ENCODE measurements around the gene LCOR. TPM values are rescaled to one million over a fixed set of nuclear protein-coding genes. Genes with fewer than 3 reads are reported as not detected.

Gene LCOR
- total and polyA plus RNA-seq, 2 of the 4 experiments (the other 2 are of a cell fraction), result 3.7 to 36.9 TPM

GRCh38 chr10:96958071-96958470 is 126.0 kb downstream of the LCOR start:
- intact Hi-C loops (cut with micrococcal nuclease) (loop anchor here (5.0 kb wide), 1 partner anchor 116 kb away; no protein-coding TSS in a partner anchor), dilution Hi-C loops (cut with HindIII; ENCODE audit: low sequenced_read_pairs, unreplicated experiment) (no loop called here), in situ Hi-C loops (cut with MboI; ENCODE audit: low sequenced_read_pairs) (no loop called here)
- Histone ChIP-seq H3K9me1 (ENCODE audit: insufficient read depth, low read length) (peaks cover 6% of the 10 kb centered on the region; the same call in 1 of the 2 replicates), H3K36me3 (ENCODE audit: control insufficient read depth, insufficient read depth, low read length) (peaks cover 14% of the 10 kb centered on the region), H2BK5ac (ENCODE audit: low read depth, low read length, poor library complexity, severe bottlenecking) (no peak overlapping the region), H3K9me3 (ENCODE audit: control insufficient read depth, insufficient read depth, low read length) (no peaks in the 10 kb centered on the region), H3K9ac (ENCODE audit: low read depth, low read length) (no peak overlapping the region), H3K18ac (ENCODE audit: low read depth, low read length) (no peak overlapping the region), H2AK9ac (replicated peaks; ENCODE audit: low read depth, low read length, poor library complexity) (no peak overlapping the region), H4K91ac (ENCODE audit: insufficient read depth, low read depth, low read length) (no peak overlapping the region), H3K27me3 (ENCODE audit: control insufficient read depth, insufficient read depth, low read length) (no peaks in the 10 kb centered on the region), H2BK120ac (ENCODE audit: low read depth, low read length) (no peak overlapping the region), H4K20me1 (ENCODE audit: insufficient read depth, low read length) (peaks cover 3% of the 10 kb centered on the region; the same call in 1 of the 2 replicates), H3K27ac (ENCODE audit: insufficient read depth, low read length) (no peak overlapping the region), H3K79me1 (ENCODE audit: low read depth in 1 of 2, low read length in 2 of 2) (peaks cover 26 to 47% of the 10 kb centered on the region in 2 experiments), H4K5ac (ENCODE audit: low read depth, low read length) (no peak overlapping the region), H3K56ac (ENCODE audit: extremely low read depth, insufficient read depth, low read length) (no peak overlapping the region), H3K23ac (ENCODE audit: low read depth, low read length) (no peak overlapping the region), H2BK15ac (ENCODE audit: low read depth, low read length) (no peak overlapping the region), H3K4me2 (ENCODE audit: low read depth, low read length) (no peak overlapping the region), H2AFZ (replicated peaks; ENCODE audit: low read length, poor library complexity) (no peak overlapping the region), H2BK20ac (ENCODE audit: low read depth, low read length) (no peak overlapping the region), H3K14ac (replicated peaks; ENCODE audit: low read depth, low read length) (no peak overlapping the region), H3K4me1 (ENCODE audit: control insufficient read depth, insufficient read depth, low read length) (peaks cover 5% of the 10 kb centered on the region), H3K4me3 (ENCODE audit: insufficient read depth, low read depth, low read length) (no peak overlapping the region), H2AK5ac (ENCODE audit: low read depth, low read length) (no peak overlapping the region), H4K8ac (ENCODE audit: low read depth in 2 of 2, low read length in 2 of 2) (no peak overlapping the region), H3K4ac (ENCODE audit: low read depth, low read length) (no peak overlapping the region)
- POLR2A ChIA-PET (ENCODE audit: unreplicated experiment), result no interaction called here
- TF ChIP-seq POLR2A (IDR thresholded peaks at IDR 0.05; ENCODE audit: low read depth, low read length) (no peak), USF2 (IDR thresholded peaks at IDR 0.05; ENCODE audit: low read depth, low read length) (no peak), CHD1 (IDR thresholded peaks at IDR 0.05; ENCODE audit: low read depth, low read length) (no peak), NFE2L2 (IDR thresholded peaks at IDR 0.05; ENCODE audit: low read depth, low read length) (no peak), CTCF (conservative IDR thresholded peaks at IDR 0.05; ENCODE audit: low read depth, low read length) (no peak), SMC3 (IDR thresholded peaks at IDR 0.05; ENCODE audit: low read depth, low read length) (no peak)
- DNase-seq, result no peak
- no peak for ATAC-seq (ENCODE audit: low read depth)
- no TSS peak for BruUV-seq (replicated peaks)
- CTCF ChIA-PET, result interaction anchor here (0.6 to 1.0 kb wide), 2 partner anchors 79 to 1097 kb away, joined by 4 to 5 read pairs; no protein-coding TSS in a partner anchor
- no CpG with 5 or more reads among the region's 2 CpGs for WGBS, 2 experiments (ENCODE audit: extremely low coverage in 2 of 2, insufficient read length in 1 of 2)

All from IMR-90 (cell line).